ENCODE data around the gene MAP3K3. TPM values are rescaled to one million over a fixed set of nuclear protein-coding genes. Genes with fewer than 3 reads are reported as not detected.

MAP3K3 gene
- total RNA-seq, 4 donors from 2014 or later, result 62.8 to 107 (median 71.7) TPM

DNA sequence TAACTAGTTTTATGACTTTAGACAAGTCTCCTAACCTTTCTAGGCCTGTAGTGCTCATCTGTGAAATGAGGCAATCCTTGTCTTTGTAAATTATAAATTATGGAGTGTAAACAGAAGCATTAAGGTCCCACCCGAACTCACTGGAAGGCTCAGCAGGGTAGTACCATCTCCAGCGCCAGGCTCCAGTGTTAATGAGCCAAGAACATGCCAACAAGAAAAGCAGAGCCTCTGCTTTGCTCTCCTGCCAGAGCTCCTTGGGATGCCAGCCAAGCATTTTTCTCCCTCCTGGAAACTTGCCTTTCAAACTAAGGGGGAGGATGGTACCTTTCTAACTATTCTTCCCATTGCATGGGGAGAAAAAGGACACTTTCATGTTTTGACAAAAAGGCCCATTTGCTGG is 62.8 kb downstream of the MAP3K3 start:
- H3K4me3 ChIP-seq, result no peak overlapping the region
- peaks cover 0 to 63% (median 23%) of the 10 kb centered on the region in 4 donors for H3K4me1 ChIP-seq
- TF ChIP-seq EP300 (IDR thresholded peaks at IDR 0.05), result no peak
- TF ChIP-seq, protein P1, sequence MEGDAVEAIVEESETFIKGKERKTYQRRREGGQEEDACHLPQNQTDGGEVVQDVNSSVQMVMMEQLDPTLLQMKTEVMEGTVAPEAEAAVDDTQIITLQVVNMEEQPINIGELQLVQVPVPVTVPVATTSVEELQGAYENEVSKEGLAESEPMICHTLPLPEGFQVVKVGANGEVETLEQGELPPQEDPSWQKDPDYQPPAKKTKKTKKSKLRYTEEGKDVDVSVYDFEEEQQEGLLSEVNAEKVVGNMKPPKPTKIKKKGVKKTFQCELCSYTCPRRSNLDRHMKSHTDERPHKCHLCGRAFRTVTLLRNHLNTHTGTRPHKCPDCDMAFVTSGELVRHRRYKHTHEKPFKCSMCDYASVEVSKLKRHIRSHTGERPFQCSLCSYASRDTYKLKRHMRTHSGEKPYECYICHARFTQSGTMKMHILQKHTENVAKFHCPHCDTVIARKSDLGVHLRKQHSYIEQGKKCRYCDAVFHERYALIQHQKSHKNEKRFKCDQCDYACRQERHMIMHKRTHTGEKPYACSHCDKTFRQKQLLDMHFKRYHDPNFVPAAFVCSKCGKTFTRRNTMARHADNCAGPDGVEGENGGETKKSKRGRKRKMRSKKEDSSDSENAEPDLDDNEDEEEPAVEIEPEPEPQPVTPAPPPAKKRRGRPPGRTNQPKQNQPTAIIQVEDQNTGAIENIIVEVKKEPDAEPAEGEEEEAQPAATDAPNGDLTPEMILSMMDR (IDR thresholded peaks at IDR 0.05), result no peak
- TF ChIP-seq POLR2A (IDR thresholded peaks at IDR 0.05), result no peak
- H3K36me3 ChIP-seq, result peaks cover 0 to 66% (median 16%) of the 10 kb centered on the region in 3 donors
- no peak for DNase-seq (ENCODE audit: low spot score in 2 of 2)
- H3K27ac ChIP-seq, result peak overlapping the region in 2 of 4 donors; percentile 29 to 88
- H3K27me3 ChIP-seq, result no peaks in the 10 kb centered on the region
- 36 to 40% methylated on average over 2 of the region's 2 CpGs for WGBS, 2 donors
- no peaks in the 10 kb centered on the region for H3K9me3 ChIP-seq

DNA sequence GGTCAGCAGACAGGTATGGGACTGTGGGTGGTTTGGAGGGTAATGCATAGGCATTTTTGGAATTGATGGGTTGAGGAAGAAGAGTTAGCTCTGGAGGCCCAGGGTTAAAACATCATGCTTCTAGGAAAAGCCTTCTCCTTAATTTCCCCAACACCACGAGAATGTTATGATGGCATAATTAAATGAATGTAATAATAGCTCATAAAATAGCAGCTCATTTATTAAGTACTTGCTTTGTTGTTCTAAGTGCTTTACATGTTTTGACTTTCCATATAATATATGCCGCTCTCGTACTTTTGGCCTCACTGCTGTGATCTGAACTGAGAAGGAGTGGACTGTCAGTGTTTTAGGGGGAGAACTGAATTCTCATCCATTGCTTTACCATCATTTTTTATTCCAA is 63.4 kb downstream of the MAP3K3 start:
- H3K9me3 ChIP-seq, result no peaks in the 10 kb centered on the region
- H3K27me3 ChIP-seq, result no peaks in the 10 kb centered on the region
- TF ChIP-seq POLR2A (IDR thresholded peaks at IDR 0.05) (no peak), EP300 (IDR thresholded peaks at IDR 0.05) (no peak)
- TF ChIP-seq, protein P1 (IDR thresholded peaks at IDR 0.05), result no peak
- peaks cover 0 to 57% (median 23%) of the 10 kb centered on the region in 4 donors for H3K4me1 ChIP-seq
- peak overlapping the region in 2 of 4 donors; percentile 29 to 88 for H3K27ac ChIP-seq
- H3K36me3 ChIP-seq, result peaks cover 2 to 72% (median 22%) of the 10 kb centered on the region in 3 donors
- DNase-seq (ENCODE audit: low spot score in 2 of 2), result no peak
- 87% methylated on average over 3 of the region's 3 CpGs for WGBS, 2 donors
- no peak overlapping the region for H3K4me3 ChIP-seq

DNA sequence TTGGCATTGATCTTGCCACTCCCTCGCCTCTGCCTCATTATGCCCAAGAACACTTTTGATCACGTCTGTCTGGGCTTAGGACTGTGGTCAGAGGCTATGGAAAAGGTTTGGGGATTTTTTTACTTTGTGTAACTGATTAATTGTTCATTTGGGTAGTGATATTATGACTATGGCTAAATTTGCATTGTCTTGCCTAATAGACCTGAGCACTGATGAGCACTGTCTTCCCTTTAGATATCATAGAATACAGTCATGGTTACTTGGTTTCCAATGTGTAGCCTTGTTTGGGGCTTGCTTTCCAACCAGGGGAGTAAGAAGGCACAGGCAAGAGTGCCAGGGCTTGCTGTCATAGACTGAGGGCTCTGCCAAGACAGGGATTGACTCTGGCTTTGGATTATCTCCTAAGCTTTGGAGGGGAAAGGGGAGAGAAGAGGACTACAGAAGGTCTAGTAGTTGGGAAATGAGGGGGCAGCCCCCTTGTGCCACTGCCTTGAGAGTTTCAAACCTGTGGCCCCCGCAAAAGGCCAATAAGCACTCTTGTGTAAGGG is 64.0 kb downstream of the MAP3K3 start:
- Histone ChIP-seq H3K4me3 (no peak overlapping the region), H3K36me3 (peaks cover 7 to 78% (median 28%) of the 10 kb centered on the region in 3 donors), H3K27me3 (no peaks in the 10 kb centered on the region), H3K27ac (no peak overlapping the region), H3K9me3 (no peaks in the 10 kb centered on the region), H3K4me1 (peaks cover 0 to 51% (median 20%) of the 10 kb centered on the region in 4 donors)
- WGBS, 2 donors, result 95 to 96% methylated on average over 3 of the region's 3 CpGs
- TF ChIP-seq, protein P1 (IDR thresholded peaks at IDR 0.05), result no peak
- no peak for TF ChIP-seq EP300 (IDR thresholded peaks at IDR 0.05)
- DNase-seq (ENCODE audit: low spot score in 2 of 2), result no peak

DNA sequence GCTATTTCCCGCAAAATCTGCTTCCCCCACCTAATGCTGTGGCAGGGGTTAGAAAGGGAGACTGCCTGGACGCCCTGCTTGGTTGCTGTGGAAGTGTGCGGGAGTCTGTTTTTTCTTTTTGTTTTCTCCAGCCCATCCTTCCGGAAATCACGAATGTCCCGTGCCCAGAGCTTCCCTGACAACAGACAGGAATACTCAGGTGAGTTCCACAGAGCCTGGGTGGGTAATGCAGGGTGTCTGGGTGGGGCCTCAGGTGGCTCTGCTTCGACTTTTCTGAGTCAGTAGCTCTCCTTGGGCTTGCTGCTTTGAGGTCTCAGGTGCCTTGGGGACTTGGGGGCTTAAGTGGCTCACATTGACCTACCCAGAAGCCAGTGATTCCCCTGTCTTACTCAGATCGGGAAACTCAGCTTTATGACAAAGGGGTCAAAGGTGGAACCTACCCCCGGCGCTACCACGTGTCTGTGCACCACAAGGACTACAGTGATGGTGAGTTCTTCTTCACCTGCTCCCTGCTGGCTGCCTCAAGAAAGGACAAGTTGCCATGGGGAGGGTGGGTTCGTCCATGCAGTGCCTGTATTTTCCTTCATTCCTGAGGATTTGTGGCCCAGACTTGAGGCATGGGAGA is 66.3 kb downstream of the MAP3K3 start:
- no peaks in the 10 kb centered on the region for H3K9me3 ChIP-seq
- H3K36me3 ChIP-seq, result peaks cover 7 to 80% (median 48%) of the 10 kb centered on the region in 3 donors
- peaks cover 0 to 28% (median 7%) of the 10 kb centered on the region in 4 donors for H3K4me1 ChIP-seq
- H3K27me3 ChIP-seq, result no peaks in the 10 kb centered on the region
- no peak for DNase-seq (ENCODE audit: low spot score in 2 of 2)
- TF ChIP-seq POLR2A (IDR thresholded peaks at IDR 0.05) (no peak), EP300 (IDR thresholded peaks at IDR 0.05) (no peak)
- TF ChIP-seq, protein P1 (IDR thresholded peaks at IDR 0.05), result no peak
- H3K4me3 ChIP-seq, result no peak overlapping the region
- H3K27ac ChIP-seq, result no peak overlapping the region
- WGBS, 2 donors, result 83% methylated on average over 12 of the region's 12 CpGs

DNA sequence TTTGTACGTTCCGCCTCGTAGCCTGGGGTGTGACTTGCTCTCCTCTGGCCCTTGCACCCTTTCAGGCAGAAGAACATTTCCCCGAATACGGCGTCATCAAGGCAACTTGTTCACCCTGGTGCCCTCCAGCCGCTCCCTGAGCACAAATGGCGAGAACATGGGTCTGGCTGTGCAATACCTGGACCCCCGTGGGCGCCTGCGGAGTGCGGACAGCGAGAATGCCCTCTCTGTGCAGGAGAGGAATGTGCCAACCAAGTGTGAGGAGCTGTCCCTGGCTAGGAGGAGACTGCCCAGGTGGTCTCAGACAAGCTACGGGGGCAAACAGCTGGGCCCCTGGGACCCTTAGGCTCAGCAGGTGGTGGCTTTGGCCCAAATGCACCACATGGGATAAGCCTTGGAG is 67.3 kb downstream of the MAP3K3 start:
- DNase-seq (ENCODE audit: low spot score in 2 of 2), result no peak
- H3K4me3 ChIP-seq, result no peak overlapping the region
- 92 to 96% methylated on average over 8 to 14 of the region's 14 CpGs for WGBS, 2 donors
- no peak for TF ChIP-seq EP300 (IDR thresholded peaks at IDR 0.05)
- TF ChIP-seq, protein P1 (IDR thresholded peaks at IDR 0.05), result no peak
- TF ChIP-seq POLR2A (IDR thresholded peaks at IDR 0.05), result no peak
- H3K27ac ChIP-seq, result no peak overlapping the region
- H3K36me3 ChIP-seq, result peaks cover 7 to 86% (median 53%) of the 10 kb centered on the region in 3 donors
- H3K27me3 ChIP-seq, result no peaks in the 10 kb centered on the region
- no peaks in the 10 kb centered on the region for H3K9me3 ChIP-seq
- H3K4me1 ChIP-seq, result peaks cover 0 to 26% (median 8%) of the 10 kb centered on the region in 4 donors

Measured in tibial nerve (tissue), 4 donors.